HepG2 (cell line): ENCODE results near the gene NISCH. TPM values are rescaled to one million over a fixed set of nuclear protein-coding genes. Genes with fewer than 3 reads are reported as not detected.
A peak's percentile ranks its signal among the peaks of the same experiment; 100 is the strongest.

Source experiments
- ATAC-seq: fragments of 200-7000 bp; cut with Tn5 transposase; 3 replicates; pipeline ENCODE4 v1.9.1; 2020; ENCODE audit warnings: mild to moderate bottlenecking, moderate library complexity
- BruUV-seq: library from RNA; stranded (reverse); fragments of 400-500 nt; replicated peaks from 2 replicates; lab custom pipeline; 2021; lab: Mats Ljungman, UMichigan
- CTCF ChIA-PET: fragments of 300-600 bp; formaldehyde crosslinking; extraction: SDS; loops from one replicate; lab custom pipeline; 2021; ENCODE audit warnings: low total read pairs, inconsistent platforms, low intra/inter-chr PET ratio; lab: Yijun Ruan, JAX
- POLR2A ChIA-PET: fragments of 350-600 bp; sonication (Branson Sonifier 250); formaldehyde crosslinking; loops from one replicate; lab custom pipeline; 2020; ENCODE audit warnings: antibody characterized with exemption, inconsistent platforms; lab: Yijun Ruan, JAX
- DNase-seq: peaks from one replicate; pipeline ENCODE4 v3.0.0-alpha.2; 2015; ENCODE audit warnings: low spot score
- FAIRE-seq: peaks from 3 replicates; lab custom pipeline; 2011; peaks lifted over from hg19 to GRCh38; lab: Jason Lieb, UNC
- H2AFZ ChIP-seq: one replicate; pipeline ENCODE4 v1.6.1; 2011; ENCODE audit warnings: low read length, inconsistent platforms
- H3K27ac ChIP-seq: fragments of 300-600 bp; 3 replicates; pipeline ENCODE4 v1.8.0; 2011; ENCODE audit warnings: mixed run types, mild to moderate bottlenecking, mixed read lengths, low read length, inconsistent platforms; ENCODE audit not compliant: insufficient read depth; ENCODE audit errors: extremely low read length
- H3K27me3 ChIP-seq, 2 experiments: fragments of 200-600 bp in 1 of 2; 2 replicates in 1 of 2; 3 replicates in 1 of 2; pipeline versions ENCODE4 v1.6.0 to v1.8.0; 2011; ENCODE audit warnings: low read length in 2 of 2, mild to moderate bottlenecking in 2 of 2, moderate library complexity in 2 of 2, inconsistent platforms in 1 of 2; ENCODE audit not compliant: insufficient read depth in 2 of 2, control insufficient read depth in 1 of 2
- H3K36me3 ChIP-seq, 2 experiments: fragments of 200-600 bp in 1 of 2; replicated peaks in 1 of 2; 2 replicates in 1 of 2; 3 replicates in 1 of 2; pipeline versions ENCODE4 v1.5.1 to v1.8.0; 2011; ENCODE audit warnings: low read length in 2 of 2, inconsistent platforms in 1 of 2; ENCODE audit not compliant: insufficient read depth in 2 of 2, control insufficient read depth in 1 of 2
- H3K4me1 ChIP-seq: 2 replicates; pipeline ENCODE4 v1.5.1; 2012; ENCODE audit warnings: low read length, inconsistent platforms; ENCODE audit not compliant: insufficient read depth
- H3K4me2 ChIP-seq: 2 replicates; pipeline ENCODE4 v1.6.0; 2011; ENCODE audit warnings: low read depth, low read length, inconsistent platforms
- H3K4me3 ChIP-seq, 3 experiments: fragments of 200-600 bp in 1 of 3; sonication (generic), shearing (Covaris generic) in 1 of 3; replicated peaks in 1 of 3; 2 replicates each; pipeline ENCODE4 v1.5.1; 2011 to 2016; ENCODE audit warnings: low read length in 3 of 3, inconsistent platforms in 2 of 3, low read depth in 2 of 3, mild to moderate bottlenecking in 2 of 3, control low read depth in 1 of 3, mixed read lengths in 1 of 3; ENCODE audit not compliant: insufficient read depth in 1 of 3
- H3K79me2 ChIP-seq: one replicate; pipeline ENCODE4 v1.6.1; 2011; ENCODE audit warnings: low read length, inconsistent platforms; ENCODE audit not compliant: insufficient read depth
- H3K9ac ChIP-seq: 2 replicates; pipeline ENCODE4 v1.6.0; 2011; ENCODE audit warnings: mild to moderate bottlenecking, low read depth, low read length, inconsistent platforms; ENCODE audit not compliant: insufficient read depth
- H3K9me3 ChIP-seq: 2 replicates; pipeline ENCODE4 v1.5.1; 2012; ENCODE audit warnings: mild to moderate bottlenecking, low read length
- H4K20me1 ChIP-seq: 2 replicates; pipeline ENCODE4 v1.6.0; 2011; ENCODE audit warnings: inconsistent platforms, mild to moderate bottlenecking, low read length, moderate library complexity; ENCODE audit not compliant: insufficient read depth
- CBX1 ChIP-seq: IDR thresholded peaks from one replicate; pipeline ENCODE4 v1.6.1; 2016; ENCODE audit warnings: antibody characterized with exemption, low read depth
- DMTF1 ChIP-seq: sonication (generic); formaldehyde crosslinking; IDR thresholded peaks from 2 replicates; pipeline ENCODE4 v1.4.0; 2020; ENCODE audit warnings: mild to moderate bottlenecking, missing genetic modification reagents
- HOXA5 ChIP-seq: sonication (generic); formaldehyde crosslinking; IDR thresholded peaks from 2 replicates; pipeline ENCODE4 v1.4.0; 2020; ENCODE audit warnings: missing genetic modification reagents
- IKZF5 ChIP-seq: IDR thresholded peaks from 2 replicates; pipeline ENCODE4 v1.6.1; 2018; ENCODE audit warnings: missing genetic modification reagents, mild to moderate bottlenecking, missing compliant biosample characterization
- IRF9 ChIP-seq: sonication (generic); formaldehyde crosslinking; IDR thresholded peaks from 2 replicates; pipeline ENCODE4 v1.8.0; 2022; ENCODE audit warnings: missing genetic modification reagents, mild to moderate bottlenecking, borderline replicate concordance
- PHF5A ChIP-seq: IDR thresholded peaks from one replicate; pipeline ENCODE4 v1.6.1; 2018; ENCODE audit warnings: low read depth, missing genetic modification reagents; ENCODE audit not compliant: unreplicated experiment
- PLRG1 ChIP-seq: fragments of 450-650 bp; conservative IDR thresholded peaks from 2 replicates; pipeline ENCODE4 v1.6.1; 2016
- THAP9 ChIP-seq: sonication (generic); formaldehyde crosslinking; IDR thresholded peaks from 2 replicates; pipeline ENCODE4; 2020; ENCODE audit warnings: missing genetic modification reagents, mild to moderate bottlenecking, borderline replicate concordance
- ZEB1 ChIP-seq: IDR thresholded peaks from 2 replicates; pipeline ENCODE4 v1.6.1; 2012; ENCODE audit warnings: mild to moderate bottlenecking, low read depth, inconsistent platforms; ENCODE audit not compliant: insufficient replicate concordance
- ZNF747 ChIP-seq: sonication (generic); formaldehyde crosslinking; IDR thresholded peaks from 2 replicates; pipeline ENCODE4 v1.8.1; 2023; ENCODE audit warnings: missing genetic modification reagents, mild to moderate bottlenecking, borderline replicate concordance
- ZNF792 ChIP-seq: IDR thresholded peaks from 2 replicates; pipeline ENCODE4 v1.6.1; 2016
- WGBS: methylation state at CpG from one replicate; pipeline ENCODE4 v1.1.6; 2017; ENCODE audit warnings: low lambda C conversion rate; 5-methylcytosine and 5-hydroxymethylcytosine counted together
- in situ Hi-C: cut with HindIII; loops from 2 replicates; pipeline ENCODE4 v1.10.0; 2017; ENCODE audit warnings: low pct_unique_long_range_greater_than_20kb; ENCODE audit not compliant: extremely low pct_ligation_motif_present
- intact Hi-C: fragments of 100-400 bp; cut with micrococcal nuclease; formaldehyde crosslinking; loops from one replicate; pipeline ENCODE4 v1.10.0; 2022; ENCODE audit not compliant: unreplicated experiment
- polyA plus RNA-seq, 8 experiments: library from polyadenylated mRNA; depleted of rRNA in 3 of 8; stranded (reverse) in 7 of 8; unstranded in 1 of 8; fragments of >200 nt; fragmentation: Illumina TruSeq in 4 of 8; extraction: Trizol in 4 of 8; gene quantifications; 2 replicates each; pipeline versions ENCODE4 v1.2.1 to v1.2.3, GENCODE V29; 2011 to 2016; ENCODE audit warnings: low read depth in 4 of 8, missing spikeins in 1 of 8, mixed read lengths in 1 of 8; ENCODE audit not compliant: insufficient read depth in 1 of 8
- total RNA-seq, 5 experiments: library from RNA; depleted of rRNA; stranded (reverse); fragments of >200 nt; fragmentation: Illumina TruSeq; extraction: Trizol; gene quantifications; 2 replicates each; pipeline ENCODE4 v1.2.3, GENCODE V29; 2016; ENCODE audit warnings: low read depth in 1 of 5

The NISCH gene
- total and polyA plus RNA-seq, 2 of the 13 experiments (the other 11 are each of a cell fraction or from before 2014, with no cell fraction given), result 27.0 to 47.6 TPM

GRCh38 chr3:52512105-52512504, 56.7 kb downstream of the NISCH start:
- no peak overlapping the region for H2AFZ ChIP-seq
- 25% methylated on average over 2 of the region's 8 CpGs for WGBS
- FAIRE-seq (no peak), DNase-seq (no peak), ATAC-seq (no peak)
- TF ChIP-seq ZNF747 (CRISPR knock-in tag) (no peak), PLRG1 (no peak), ZEB1 (no peak)
- no peaks in the 10 kb centered on the region for H3K36me3 ChIP-seq
- intact Hi-C loops (no loop called here), in situ Hi-C loops (no loop called here)
- BruUV-seq, result no TSS peak
- no peaks in the 10 kb centered on the region for H3K9me3 ChIP-seq
- peaks cover 20 to 78% of the 10 kb centered on the region in 2 experiments for H3K27me3 ChIP-seq
- H3K4me2 ChIP-seq, result peak overlapping the region; percentile 36; the same call in 1 of the 2 replicates
- no peaks in the 10 kb centered on the region for H3K79me2 ChIP-seq
- ChIA-PET CTCF (no interaction called here), POLR2A (interaction anchor here (1.3 kb wide), 1 partner anchor 12 kb away, joined by 3 read pairs; no protein-coding TSS in a partner anchor)
- H3K4me3 ChIP-seq, result no peak overlapping the region
- H3K9ac ChIP-seq, result no peak overlapping the region
- H3K4me1 ChIP-seq, result peaks cover 21% of the 10 kb centered on the region
- H3K27ac ChIP-seq, result no peak overlapping the region
- H4K20me1 ChIP-seq, result no peaks in the 10 kb centered on the region

- Histone ChIP-seq H2AFZ (no peak overlapping the region), H3K36me3 (no peaks in the 10 kb centered on the region), H3K4me1 (peaks cover 18% of the 10 kb centered on the region), H3K9ac (no peak overlapping the region), H3K27me3 (peaks cover 25 to 84% of the 10 kb centered on the region in 2 experiments), H3K27ac (no peak overlapping the region), H3K79me2 (no peaks in the 10 kb centered on the region), H4K20me1 (no peaks in the 10 kb centered on the region), H3K4me2 (peak overlapping the region; percentile 36; the same call in 1 of the 2 replicates), H3K9me3 (no peaks in the 10 kb centered on the region), H3K4me3 (peak overlapping the region in 1 of 3 experiments; percentile 23; a peak in 1 of 6 replicates)
- CTCF ChIA-PET, result no interaction called here
- FAIRE-seq, result no peak
- POLR2A ChIA-PET, result no interaction called here
- intact Hi-C loops, result no loop called here
- BruUV-seq, result no TSS peak
- no peak for DNase-seq
- no peak for ATAC-seq
- in situ Hi-C loops, result no loop called here
- WGBS, result 13% methylated on average over 1 of the region's 17 CpGs
- no peak for TF ChIP-seq CBX1
- no peak for TF ChIP-seq THAP9
- no peak for TF ChIP-seq HOXA5 (CRISPR knock-in tag)
- no peak for TF ChIP-seq ZNF792 (CRISPR knock-in tag)
- TF ChIP-seq DMTF1, result no peak
- no peak for TF ChIP-seq IRF9
- no peak for TF ChIP-seq PHF5A (CRISPR knock-in tag)
- TF ChIP-seq IKZF5 (CRISPR knock-in tag), result no peak
These were observed 57.3 kb downstream of the NISCH start for GRCh38 chr3:52512727-52513126.
